Fibroblast of mammary gland (primary cell): ENCODE data around the gene DARS1.

Experiments used
- DNase-seq: peaks from one replicate; pipeline ENCODE4 v3.0.0-alpha.2; 2010; ENCODE audit warnings: low read depth
- H3K4me3 ChIP-seq: 2 replicates; pipeline ENCODE4 v1.5.1; 2011; ENCODE audit warnings: low read depth, mild to moderate bottlenecking, low read length, moderate library complexity; ENCODE audit not compliant: control insufficient read depth
- TF ChIP-seq, protein P1 (sequence below): conservative IDR thresholded peaks from 2 replicates; pipeline ENCODE4 v1.5.1; 2011; ENCODE audit warnings: low read depth, low read length, inconsistent platforms; ENCODE audit not compliant: control insufficient read depth, insufficient read depth

The DARS1 gene

DNA sequence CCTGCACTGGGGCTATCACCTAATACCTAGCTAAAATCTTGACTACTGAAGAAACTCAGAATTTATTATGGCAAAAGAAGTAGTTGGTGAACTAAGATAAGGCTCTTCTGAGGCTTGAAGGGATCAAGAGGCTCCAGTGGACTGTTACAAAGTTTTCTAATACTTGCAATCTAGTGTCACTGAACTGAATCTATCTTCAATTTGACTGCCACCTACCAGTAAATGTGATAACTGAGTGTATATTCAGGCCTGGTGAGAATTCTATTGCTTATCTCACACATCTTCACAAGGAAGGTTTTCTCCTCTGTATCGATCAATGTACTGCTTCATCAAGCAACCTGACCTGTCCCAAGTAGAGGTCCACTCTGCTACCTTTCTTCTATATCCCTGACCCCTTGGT lies 40.8 kb downstream of the DARS1 start:
- no peak overlapping the region for H3K4me3 ChIP-seq
- no peak for DNase-seq
- TF ChIP-seq, protein P1, sequence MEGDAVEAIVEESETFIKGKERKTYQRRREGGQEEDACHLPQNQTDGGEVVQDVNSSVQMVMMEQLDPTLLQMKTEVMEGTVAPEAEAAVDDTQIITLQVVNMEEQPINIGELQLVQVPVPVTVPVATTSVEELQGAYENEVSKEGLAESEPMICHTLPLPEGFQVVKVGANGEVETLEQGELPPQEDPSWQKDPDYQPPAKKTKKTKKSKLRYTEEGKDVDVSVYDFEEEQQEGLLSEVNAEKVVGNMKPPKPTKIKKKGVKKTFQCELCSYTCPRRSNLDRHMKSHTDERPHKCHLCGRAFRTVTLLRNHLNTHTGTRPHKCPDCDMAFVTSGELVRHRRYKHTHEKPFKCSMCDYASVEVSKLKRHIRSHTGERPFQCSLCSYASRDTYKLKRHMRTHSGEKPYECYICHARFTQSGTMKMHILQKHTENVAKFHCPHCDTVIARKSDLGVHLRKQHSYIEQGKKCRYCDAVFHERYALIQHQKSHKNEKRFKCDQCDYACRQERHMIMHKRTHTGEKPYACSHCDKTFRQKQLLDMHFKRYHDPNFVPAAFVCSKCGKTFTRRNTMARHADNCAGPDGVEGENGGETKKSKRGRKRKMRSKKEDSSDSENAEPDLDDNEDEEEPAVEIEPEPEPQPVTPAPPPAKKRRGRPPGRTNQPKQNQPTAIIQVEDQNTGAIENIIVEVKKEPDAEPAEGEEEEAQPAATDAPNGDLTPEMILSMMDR = no peak

GRCh38 chr2:135942936-135943688 lies 42.3 kb downstream of the DARS1 start:
- no peak overlapping the region for H3K4me3 ChIP-seq
- TF ChIP-seq, protein P1 = no peak
- DNase-seq = no peak

DNA sequence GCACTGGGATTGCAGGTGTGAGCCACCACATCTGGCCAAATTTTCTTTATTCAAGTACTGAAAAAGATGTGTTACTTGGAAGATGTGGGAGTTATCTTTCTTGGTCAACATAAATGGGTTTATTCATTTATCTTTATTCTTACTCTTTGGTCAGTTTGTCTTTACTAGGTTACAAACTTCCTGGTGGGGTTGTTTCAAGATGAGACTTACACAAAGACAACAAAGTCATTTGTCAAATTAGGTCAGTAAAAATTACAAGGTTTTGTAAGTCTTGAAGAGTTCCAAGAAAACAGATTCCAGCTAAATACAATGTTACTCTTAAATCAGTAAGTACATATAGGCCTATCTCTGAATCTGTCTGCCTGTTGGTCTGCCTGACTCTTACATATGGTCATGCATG lies 48.9 kb downstream of the DARS1 start:
- DNase-seq = no peak
- H3K4me3 ChIP-seq = no peak overlapping the region
- TF ChIP-seq, protein P1 = no peak

- H3K4me3 ChIP-seq = no peak overlapping the region
- TF ChIP-seq, protein P1 = no peak
- DNase-seq = no peak
Measured at GRCh38 chr2:135935914-135936313, 49.5 kb downstream of the DARS1 start.

DNA sequence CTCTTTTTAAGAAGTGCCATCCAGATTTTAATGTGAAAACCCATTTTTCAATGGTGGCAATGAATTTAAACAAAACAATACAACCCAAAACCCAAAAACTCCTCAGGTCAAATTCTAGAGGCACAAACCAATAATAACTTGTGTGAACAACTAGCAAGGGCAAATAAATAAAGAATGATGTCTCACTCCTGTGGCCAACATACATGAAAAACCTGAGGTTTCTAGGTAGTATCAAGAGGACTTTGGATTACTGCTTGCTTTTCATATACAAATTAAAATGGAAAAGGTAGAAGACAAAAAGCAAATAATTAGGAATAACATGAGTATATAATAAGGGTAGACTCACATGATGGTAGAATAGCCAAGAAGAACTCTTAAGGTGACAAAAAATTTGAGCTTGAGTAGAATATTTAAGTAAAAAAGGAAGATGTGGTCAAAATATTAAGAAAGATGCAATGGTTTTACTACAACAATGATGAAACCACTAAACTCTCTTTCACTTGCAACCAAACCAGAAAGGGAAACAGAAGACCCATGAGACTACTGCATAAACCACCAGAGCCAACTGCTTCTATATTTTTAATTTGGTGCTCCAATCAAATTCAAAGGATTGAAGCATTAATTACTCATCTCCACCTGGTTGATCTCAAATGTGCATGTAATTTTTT lies 53.5 kb downstream of the DARS1 start:
- TF ChIP-seq, protein P1 = no peak
- no peak overlapping the region for H3K4me3 ChIP-seq
- DNase-seq = no peak

DNA sequence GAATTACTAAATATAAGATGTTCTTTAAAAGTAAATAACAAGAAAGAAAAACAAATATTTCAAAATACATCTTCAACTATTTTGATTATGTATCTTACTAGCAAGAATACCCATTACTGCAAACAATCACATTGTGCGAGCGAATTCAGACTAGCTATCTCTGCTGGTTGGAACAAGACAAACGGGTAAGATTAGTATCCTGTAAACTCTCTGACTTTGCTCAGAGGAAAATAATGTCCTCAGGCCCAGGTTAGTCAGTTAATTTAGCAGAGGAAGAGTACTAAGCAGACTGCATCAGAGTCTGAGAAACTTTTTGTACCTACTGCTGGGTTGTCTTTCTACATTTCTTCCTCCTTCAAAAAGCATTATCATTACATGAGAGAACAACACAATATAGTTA lies 58.8 kb downstream of the DARS1 start:
- TF ChIP-seq, protein P1 = no peak
- H3K4me3 ChIP-seq = no peak overlapping the region
- no peak for DNase-seq

GRCh38 chr2:135925571-135925970 lies 59.9 kb downstream of the DARS1 start:
- TF ChIP-seq, protein P1 = no peak
- H3K4me3 ChIP-seq = no peak overlapping the region
- DNase-seq = peak; percentile 55
